ENCODE results near the gene MYBBP1A. TPM values are rescaled to one million over a fixed set of nuclear protein-coding genes. Genes with fewer than 3 reads are reported as not detected.
"Not testable (repeated sequence)": the region's sequence is repeated elsewhere in the genome, so short reads cannot be mapped to it uniquely, and the experiment has no call there.

The MYBBP1A gene
- total and polyA plus RNA-seq, 2 donors: 21.5 to 36.9 TPM

DNA sequence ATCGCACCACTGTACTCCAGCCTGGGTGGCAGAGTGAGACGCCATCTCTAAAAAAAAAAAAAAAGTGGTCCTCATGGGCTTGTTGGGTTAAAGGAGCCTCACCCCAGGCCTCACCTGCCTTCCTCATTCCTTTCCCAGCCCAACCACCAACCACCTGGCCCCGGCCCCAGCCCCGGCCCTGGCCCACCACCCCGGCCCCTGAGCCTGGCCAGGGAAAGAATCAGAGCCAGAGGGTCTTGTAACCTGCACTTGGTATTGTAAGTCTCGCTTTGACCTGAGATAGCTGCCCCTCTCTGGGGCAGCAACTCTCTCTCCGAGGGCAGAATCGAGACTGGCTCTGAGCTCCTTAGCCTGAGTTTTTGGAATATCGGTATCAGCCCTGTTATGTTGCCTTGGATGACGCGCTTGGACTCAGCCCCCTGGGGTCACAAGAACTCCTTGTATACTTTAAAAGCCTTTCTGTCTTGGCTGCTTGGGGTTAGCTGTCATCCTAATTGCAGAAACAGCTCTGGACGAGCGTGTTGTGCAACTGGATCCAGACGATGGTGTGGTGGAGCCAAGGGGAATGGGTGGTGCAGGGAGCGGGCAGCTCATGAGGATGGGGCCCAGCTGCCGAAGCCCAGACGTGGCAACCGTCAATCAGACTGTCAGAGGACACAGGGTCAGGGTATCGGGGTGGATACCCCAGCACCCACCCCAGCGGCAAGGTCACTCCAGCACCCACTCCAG is 43.8 kb upstream of the MYBBP1A start:
- no peak for DNase-seq (ENCODE audit: low read depth in 6 of 9, low spot score in 9 of 9)
- Histone ChIP-seq H3K4me1 (ENCODE audit: control insufficient read depth in 2 of 2, insufficient read depth in 2 of 2, low read length in 2 of 2) (peaks cover 0 to 12% of the 10 kb centered on the region in 2 donors), H3K4me3 (ENCODE audit: low read length in 2 of 2) (no peak overlapping the region), H3K27me3 (ENCODE audit: control insufficient read depth in 2 of 2, insufficient read depth in 1 of 2, low read length in 1 of 2) (peaks cover 0 to 35% of the 10 kb centered on the region in 2 donors), H3K9me3 (ENCODE audit: control insufficient read depth in 2 of 2, insufficient read depth in 1 of 2, low read length in 1 of 2) (peaks cover 0 to 1% of the 10 kb centered on the region in 2 donors), H3K36me3 (ENCODE audit: control insufficient read depth in 2 of 2, insufficient read depth in 2 of 2, low read length in 1 of 2) (no peaks in the 10 kb centered on the region), H3K27ac (ENCODE audit: low read depth in 1 of 2, low read length in 1 of 2) (no peak overlapping the region)
- WGBS: 94% methylated on average over 20 of the region's 20 CpGs

DNA sequence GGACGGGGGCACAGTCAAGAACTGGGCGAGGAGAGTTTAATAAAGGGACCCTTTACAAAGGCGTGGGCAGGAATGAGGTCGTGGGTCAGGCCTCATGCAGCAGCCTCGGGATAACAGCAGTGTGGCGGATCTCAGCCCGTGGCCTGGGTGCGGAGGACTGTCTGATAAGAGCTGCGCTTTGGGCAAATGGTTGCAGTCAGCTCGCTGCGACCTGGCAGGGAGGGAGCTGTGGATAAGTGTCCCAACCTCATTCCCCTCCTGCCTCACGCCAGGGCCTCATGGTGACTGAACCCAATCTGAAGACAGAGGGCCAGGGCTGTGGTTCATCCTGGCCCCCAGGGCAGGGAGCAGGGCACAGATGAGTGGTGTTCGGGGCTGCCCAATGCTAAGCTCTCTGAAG is 42.8 kb upstream of the MYBBP1A start:
- H3K27ac ChIP-seq (ENCODE audit: low read depth in 1 of 2, low read length in 1 of 2): no peak overlapping the region
- WGBS: 93% methylated on average over 13 of the region's 13 CpGs
- H3K4me3 ChIP-seq (ENCODE audit: low read length in 2 of 2): no peak overlapping the region
- DNase-seq (ENCODE audit: low read depth in 6 of 9, low spot score in 9 of 9): no peak
- H3K9me3 ChIP-seq (ENCODE audit: control insufficient read depth in 2 of 2, insufficient read depth in 1 of 2, low read length in 1 of 2): peaks cover 0 to 1% of the 10 kb centered on the region in 2 donors
- H3K4me1 ChIP-seq (ENCODE audit: control insufficient read depth in 2 of 2, insufficient read depth in 2 of 2, low read length in 2 of 2): peaks cover 0 to 12% of the 10 kb centered on the region in 2 donors
- H3K36me3 ChIP-seq (ENCODE audit: control insufficient read depth in 2 of 2, insufficient read depth in 2 of 2, low read length in 1 of 2): no peaks in the 10 kb centered on the region
- peaks cover 0 to 37% of the 10 kb centered on the region in 2 donors for H3K27me3 ChIP-seq (ENCODE audit: control insufficient read depth in 2 of 2, insufficient read depth in 1 of 2, low read length in 1 of 2)

DNA sequence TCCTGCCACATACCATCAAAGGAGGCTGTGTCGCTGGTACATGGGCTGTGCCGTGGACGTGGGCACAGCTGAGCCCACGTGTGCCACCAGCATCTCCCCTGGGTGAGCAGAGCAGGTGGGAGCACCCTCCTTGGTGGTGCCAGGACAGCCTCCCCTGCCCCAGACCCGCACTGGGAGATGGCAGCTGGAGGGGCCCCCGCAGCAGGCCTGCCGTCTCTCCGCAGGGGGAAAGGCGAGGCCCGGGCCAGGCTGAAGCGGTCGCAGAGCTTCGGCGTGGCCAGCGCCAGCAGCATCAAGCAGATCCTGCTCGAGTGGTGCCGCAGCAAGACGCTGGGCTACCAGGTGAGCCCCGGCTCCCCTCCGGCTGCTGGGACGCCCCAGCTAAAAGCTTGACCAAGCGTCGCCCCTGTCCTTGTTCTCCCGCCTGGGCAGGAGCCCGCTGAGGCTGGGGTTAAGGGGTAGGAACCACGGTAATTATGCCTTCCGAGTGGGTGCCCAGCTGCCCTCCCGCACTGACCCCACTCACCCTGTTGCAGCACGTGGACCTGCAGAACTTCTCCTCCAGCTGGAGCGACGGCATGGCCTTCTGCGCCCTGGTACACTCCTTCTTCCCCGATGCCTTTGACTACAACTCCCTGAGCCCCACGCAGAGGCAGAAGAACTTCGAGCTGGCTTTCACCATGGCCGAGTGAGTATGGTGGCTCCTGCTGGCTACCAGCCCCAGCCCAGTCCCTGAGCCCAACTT is 41.6 kb upstream of the MYBBP1A start:
- DNase-seq (ENCODE audit: low read depth in 6 of 9, low spot score in 9 of 9): no peak
- peaks cover 0 to 37% of the 10 kb centered on the region in 2 donors for H3K27me3 ChIP-seq (ENCODE audit: control insufficient read depth in 2 of 2, insufficient read depth in 1 of 2, low read length in 1 of 2)
- no peaks in the 10 kb centered on the region for H3K36me3 ChIP-seq (ENCODE audit: control insufficient read depth in 2 of 2, insufficient read depth in 2 of 2, low read length in 1 of 2)
- no peak overlapping the region for H3K27ac ChIP-seq (ENCODE audit: low read depth in 1 of 2, low read length in 1 of 2)
- no peak overlapping the region for H3K4me3 ChIP-seq (ENCODE audit: low read length in 2 of 2)
- peaks cover 0 to 1% of the 10 kb centered on the region in 2 donors for H3K9me3 ChIP-seq (ENCODE audit: control insufficient read depth in 2 of 2, insufficient read depth in 1 of 2, low read length in 1 of 2)
- 98% methylated on average over 36 of the region's 36 CpGs for WGBS
- peaks cover 0 to 12% of the 10 kb centered on the region in 2 donors for H3K4me1 ChIP-seq (ENCODE audit: control insufficient read depth in 2 of 2, insufficient read depth in 2 of 2, low read length in 2 of 2)

DNA sequence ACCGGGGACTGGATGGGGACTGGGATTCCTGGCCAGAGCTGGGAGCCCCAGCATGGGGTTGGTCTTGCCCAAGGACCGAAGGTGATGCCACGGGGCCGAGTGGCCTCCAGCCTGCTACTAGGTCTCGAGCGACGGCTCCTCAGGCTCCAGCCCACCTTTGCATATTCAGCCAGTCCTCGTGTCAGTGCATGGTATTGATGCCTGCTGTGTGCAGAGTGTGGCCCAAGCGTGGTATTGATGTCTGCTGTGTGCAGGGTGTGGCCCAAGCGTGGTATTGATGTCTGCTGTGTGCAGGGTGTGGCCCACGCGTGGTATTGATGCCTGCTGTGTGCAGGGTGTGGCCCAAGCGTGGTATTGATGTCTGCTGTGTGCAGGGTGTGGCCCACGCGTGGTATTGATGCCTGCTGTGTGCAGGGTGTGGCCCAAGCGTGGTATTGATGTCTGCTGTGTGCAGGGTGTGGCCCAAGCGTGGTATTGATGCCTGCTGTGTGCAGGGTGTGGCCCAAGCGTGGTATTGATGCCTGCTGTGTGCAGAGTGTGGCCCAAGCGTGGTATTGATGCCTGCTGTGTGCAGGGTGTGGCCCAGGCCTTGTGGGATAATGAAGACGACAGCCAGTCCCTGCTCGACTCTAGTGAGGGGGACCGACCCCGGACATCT is 40.6 kb upstream of the MYBBP1A start:
- not testable (repeated sequence) for DNase-seq (ENCODE audit: low read depth in 6 of 9, low spot score in 9 of 9); H3K36me3 ChIP-seq (ENCODE audit: control insufficient read depth in 2 of 2, insufficient read depth in 2 of 2, low read length in 1 of 2); H3K27ac ChIP-seq (ENCODE audit: low read depth in 1 of 2, low read length in 1 of 2); H3K9me3 ChIP-seq (ENCODE audit: control insufficient read depth in 2 of 2, insufficient read depth in 1 of 2, low read length in 1 of 2); H3K4me3 ChIP-seq (ENCODE audit: low read length in 2 of 2)
- H3K4me1 ChIP-seq (ENCODE audit: control insufficient read depth in 2 of 2, insufficient read depth in 2 of 2, low read length in 2 of 2): peaks cover 0 to 12% of the 10 kb centered on the region in 2 donors
- H3K27me3 ChIP-seq (ENCODE audit: control insufficient read depth in 2 of 2, insufficient read depth in 1 of 2, low read length in 1 of 2): peaks cover 0 to 42% of the 10 kb centered on the region in 2 donors
- 96% methylated on average over 23 of the region's 23 CpGs for WGBS

DNA sequence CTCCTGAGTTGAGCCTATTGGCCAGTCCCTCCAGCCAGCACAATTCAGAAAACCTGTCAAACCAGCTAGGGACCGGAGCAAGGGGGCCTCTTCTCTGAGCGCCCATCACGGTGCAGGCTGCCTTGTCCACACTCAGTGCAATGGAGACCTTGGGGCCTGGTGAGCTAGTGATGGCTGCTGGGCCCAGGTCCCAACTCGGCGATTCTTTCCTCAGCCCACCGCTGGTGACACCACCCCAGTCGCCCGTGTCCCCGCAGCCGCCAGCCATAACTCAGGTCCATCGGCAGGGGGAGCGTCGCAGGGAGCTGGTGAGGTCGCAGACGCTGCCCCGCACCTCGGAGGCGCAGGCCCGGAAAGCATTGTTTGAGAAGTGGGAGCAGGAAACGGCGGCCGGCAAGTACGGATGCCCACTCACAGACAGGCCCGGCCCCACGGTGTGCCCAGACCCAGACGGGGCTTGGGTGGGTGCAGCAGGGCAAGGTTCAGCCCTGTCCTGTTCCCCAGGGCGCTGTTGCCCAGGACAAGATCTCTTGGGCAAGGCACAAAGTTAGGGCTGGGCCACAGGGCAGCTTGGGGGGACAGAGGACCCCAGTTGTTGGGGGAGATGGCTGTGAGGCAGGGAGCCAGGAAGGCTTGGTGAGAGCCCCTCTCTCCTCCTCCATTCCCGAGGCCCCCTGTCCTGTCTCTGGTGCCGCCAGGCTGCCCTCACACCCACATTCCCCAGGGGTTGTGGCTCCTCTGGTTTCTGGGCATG is 39.9 kb upstream of the MYBBP1A start:
- Histone ChIP-seq H3K4me1 (ENCODE audit: control insufficient read depth in 2 of 2, insufficient read depth in 2 of 2, low read length in 2 of 2) (peaks cover 0 to 11% of the 10 kb centered on the region in 2 donors), H3K4me3 (ENCODE audit: low read length in 2 of 2) (no peak overlapping the region), H3K27me3 (ENCODE audit: control insufficient read depth in 2 of 2, insufficient read depth in 1 of 2, low read length in 1 of 2) (peaks cover 0 to 43% of the 10 kb centered on the region in 2 donors), H3K9me3 (ENCODE audit: control insufficient read depth in 2 of 2, insufficient read depth in 1 of 2, low read length in 1 of 2) (peaks cover 0 to 1% of the 10 kb centered on the region in 2 donors), H3K36me3 (ENCODE audit: control insufficient read depth in 2 of 2, insufficient read depth in 2 of 2, low read length in 1 of 2) (no peaks in the 10 kb centered on the region), H3K27ac (ENCODE audit: low read depth in 1 of 2, low read length in 1 of 2) (no peak overlapping the region)
- peak in 3 of 9 donors; percentile 19 to 42 (median 27) for DNase-seq (ENCODE audit: low read depth in 6 of 9, low spot score in 9 of 9)
- 28% methylated on average over 29 of the region's 29 CpGs for WGBS

DNA sequence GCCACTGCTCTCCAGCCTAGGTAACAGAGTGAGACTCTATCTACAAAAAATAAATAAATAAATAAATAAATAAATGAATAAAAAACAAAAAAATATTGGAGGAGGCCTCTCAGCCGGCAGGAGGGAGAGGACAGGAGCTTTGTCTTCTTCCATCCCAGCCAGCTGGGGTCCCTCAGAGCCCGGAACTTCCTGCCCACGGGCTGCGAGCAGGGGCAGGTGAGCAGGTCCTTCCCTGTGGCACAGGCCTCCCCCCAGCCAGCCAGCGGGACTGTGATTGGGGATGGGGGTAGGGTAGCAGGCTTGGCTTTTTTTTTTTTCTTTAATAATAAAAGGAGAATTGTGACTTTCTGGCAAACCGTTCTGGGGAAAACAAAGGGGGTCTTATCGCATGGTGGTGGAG is 39.2 kb upstream of the MYBBP1A start:
- WGBS: 96% methylated on average over 7 of the region's 7 CpGs
- Histone ChIP-seq H3K27me3 (ENCODE audit: control insufficient read depth in 2 of 2, insufficient read depth in 1 of 2, low read length in 1 of 2) (peaks cover 0 to 38% of the 10 kb centered on the region in 2 donors), H3K27ac (ENCODE audit: low read depth in 1 of 2, low read length in 1 of 2) (no peak overlapping the region), H3K36me3 (ENCODE audit: control insufficient read depth in 2 of 2, insufficient read depth in 2 of 2, low read length in 1 of 2) (no peaks in the 10 kb centered on the region), H3K4me1 (ENCODE audit: control insufficient read depth in 2 of 2, insufficient read depth in 2 of 2, low read length in 2 of 2) (peaks cover 0 to 3% of the 10 kb centered on the region in 2 donors), H3K9me3 (ENCODE audit: control insufficient read depth in 2 of 2, insufficient read depth in 1 of 2, low read length in 1 of 2) (peaks cover 0 to 1% of the 10 kb centered on the region in 2 donors), H3K4me3 (ENCODE audit: low read length in 2 of 2) (no peak overlapping the region)
- DNase-seq (ENCODE audit: low read depth in 6 of 9, low spot score in 9 of 9): no peak

DNA sequence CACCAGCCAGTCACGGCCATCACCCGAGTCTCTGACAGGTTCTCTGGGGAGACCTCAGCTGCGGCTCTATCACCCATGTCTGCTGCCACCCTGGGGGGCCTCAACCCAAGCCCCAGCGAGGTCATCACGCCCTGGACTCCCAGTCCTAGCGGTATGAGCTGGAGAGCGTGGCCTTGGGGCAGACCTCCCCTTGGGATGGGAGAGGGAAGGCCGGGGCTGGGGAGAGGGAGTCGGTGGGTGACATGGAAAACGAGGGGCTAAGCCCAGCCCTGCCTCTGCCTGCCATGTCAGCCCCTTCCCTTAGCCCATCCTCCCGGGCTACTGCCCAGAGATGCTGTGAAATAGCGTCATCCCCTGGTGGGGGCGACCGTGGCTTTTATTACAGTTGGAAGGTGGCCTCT is 37.8 kb upstream of the MYBBP1A start:
- Histone ChIP-seq H3K4me1 (ENCODE audit: control insufficient read depth in 2 of 2, insufficient read depth in 2 of 2, low read length in 2 of 2) (no peaks in the 10 kb centered on the region), H3K9me3 (ENCODE audit: control insufficient read depth in 2 of 2, insufficient read depth in 1 of 2, low read length in 1 of 2) (peaks cover 0 to 1% of the 10 kb centered on the region in 2 donors), H3K36me3 (ENCODE audit: control insufficient read depth in 2 of 2, insufficient read depth in 2 of 2, low read length in 1 of 2) (no peaks in the 10 kb centered on the region), H3K27me3 (ENCODE audit: control insufficient read depth in 2 of 2, insufficient read depth in 1 of 2, low read length in 1 of 2) (peaks cover 0 to 48% of the 10 kb centered on the region in 2 donors), H3K27ac (ENCODE audit: low read depth in 1 of 2, low read length in 1 of 2) (no peak overlapping the region), H3K4me3 (ENCODE audit: low read length in 2 of 2) (no peak overlapping the region)
- no peak for DNase-seq (ENCODE audit: low read depth in 6 of 9, low spot score in 9 of 9)
- WGBS: 95% methylated on average over 14 of the region's 14 CpGs

DNA sequence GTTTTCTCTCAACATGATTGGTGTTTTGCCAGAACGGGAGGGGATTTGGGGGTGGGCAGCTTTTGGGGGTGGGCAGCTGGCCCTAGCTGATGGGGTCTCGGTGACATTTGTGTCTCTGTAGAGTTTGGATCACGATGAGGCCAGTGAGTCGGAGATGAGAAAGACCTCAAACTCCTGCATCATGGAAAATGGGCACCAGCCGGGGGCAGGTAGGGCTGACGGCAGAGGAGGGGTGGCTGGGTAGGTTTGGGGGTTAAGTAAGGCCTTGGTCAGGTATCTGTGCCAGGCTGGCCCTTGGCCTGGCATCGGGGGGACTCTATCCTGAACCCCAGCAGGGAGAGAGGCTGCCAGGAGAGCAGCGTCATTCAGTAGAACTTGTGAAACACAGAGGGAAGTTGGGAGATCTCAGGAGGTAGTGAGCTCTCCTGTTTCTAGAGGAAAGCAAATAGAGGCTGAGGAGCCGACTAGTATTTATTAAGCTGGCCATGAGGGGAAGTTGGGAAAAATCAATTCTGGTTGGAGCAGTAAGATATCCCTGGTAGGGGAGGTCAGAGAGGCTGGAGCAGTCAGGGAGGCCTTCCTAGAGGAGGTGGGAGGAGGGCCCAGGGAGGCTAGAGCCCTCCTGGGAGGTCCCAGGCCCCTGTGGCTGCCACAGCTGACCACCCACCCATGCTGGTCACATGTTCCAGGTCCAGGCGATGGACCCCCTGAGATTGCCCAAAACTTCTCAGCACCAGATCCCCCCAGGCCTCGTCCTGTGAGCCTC is 37.2 kb upstream of the MYBBP1A start:
- Histone ChIP-seq H3K4me1 (ENCODE audit: control insufficient read depth in 2 of 2, insufficient read depth in 2 of 2, low read length in 2 of 2) (no peaks in the 10 kb centered on the region), H3K36me3 (ENCODE audit: control insufficient read depth in 2 of 2, insufficient read depth in 2 of 2, low read length in 1 of 2) (no peaks in the 10 kb centered on the region), H3K27ac (ENCODE audit: low read depth in 1 of 2, low read length in 1 of 2) (no peak overlapping the region), H3K4me3 (ENCODE audit: low read length in 2 of 2) (no peak overlapping the region), H3K9me3 (ENCODE audit: control insufficient read depth in 2 of 2, insufficient read depth in 1 of 2, low read length in 1 of 2) (peaks cover 0 to 1% of the 10 kb centered on the region in 2 donors), H3K27me3 (ENCODE audit: control insufficient read depth in 2 of 2, insufficient read depth in 1 of 2, low read length in 1 of 2) (peaks cover 0 to 54% of the 10 kb centered on the region in 2 donors)
- DNase-seq (ENCODE audit: low read depth in 6 of 9, low spot score in 9 of 9): no peak
- WGBS: 95% methylated on average over 11 of the region's 11 CpGs
